GM19467 (cell line): Measurements from ENCODE around the gene PIGM.
"Not testable (repeated sequence)": the region's sequence is repeated elsewhere in the genome, so short reads cannot be mapped to it uniquely, and the experiment has no call there.

Source experiments
- ATAC-seq: cut with Tn5 transposase; IDR thresholded peaks from one replicate; pipeline ENCODE4 v1.9.1; 2021; ENCODE audit warnings: mild to moderate bottlenecking, moderate library complexity; ENCODE audit not compliant: unreplicated experiment

Gene PIGM

DNA sequence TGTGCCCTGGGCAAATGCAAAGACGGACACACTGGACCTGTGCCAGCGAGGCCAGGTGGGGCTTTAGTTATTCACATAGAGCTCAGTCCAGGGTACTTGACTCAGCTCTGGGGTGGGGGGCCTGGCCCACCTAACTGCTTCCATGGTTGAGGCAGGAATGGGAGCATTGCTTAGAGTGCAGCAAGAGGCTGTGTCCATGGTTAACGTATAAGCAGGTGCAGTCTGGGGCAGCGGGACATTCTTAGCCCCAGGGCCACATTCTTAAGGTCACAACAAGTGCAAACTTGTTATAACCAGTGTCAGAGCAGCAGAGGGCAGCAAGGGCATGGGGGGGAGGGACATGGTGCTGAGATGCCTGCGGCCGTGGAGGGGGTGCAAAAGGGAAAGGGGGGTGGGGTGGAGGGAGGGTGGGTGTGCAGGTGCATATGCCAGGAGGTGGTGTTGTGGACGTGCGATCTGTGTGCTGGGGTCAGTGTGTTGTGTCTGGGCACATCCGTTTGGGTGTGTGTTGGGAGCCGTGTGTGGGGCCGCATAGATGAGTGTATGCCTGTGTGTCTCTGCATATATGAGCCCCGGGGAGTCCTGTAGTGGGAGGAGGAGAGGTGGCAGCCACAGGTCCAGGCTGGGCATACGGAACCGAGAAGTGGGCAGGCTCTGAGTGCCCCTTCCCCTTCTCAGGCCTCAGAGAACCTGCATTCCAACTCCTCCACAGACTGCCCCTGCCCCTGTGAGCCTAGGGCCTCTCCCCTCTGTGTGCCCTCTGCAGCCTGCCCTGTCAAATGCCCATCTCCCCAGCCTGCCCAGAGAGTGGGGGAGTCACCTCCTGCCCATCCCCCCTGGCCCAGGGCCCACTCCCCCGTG lies 29.8 kb upstream of the PIGM start:
- ATAC-seq: no peak

DNA sequence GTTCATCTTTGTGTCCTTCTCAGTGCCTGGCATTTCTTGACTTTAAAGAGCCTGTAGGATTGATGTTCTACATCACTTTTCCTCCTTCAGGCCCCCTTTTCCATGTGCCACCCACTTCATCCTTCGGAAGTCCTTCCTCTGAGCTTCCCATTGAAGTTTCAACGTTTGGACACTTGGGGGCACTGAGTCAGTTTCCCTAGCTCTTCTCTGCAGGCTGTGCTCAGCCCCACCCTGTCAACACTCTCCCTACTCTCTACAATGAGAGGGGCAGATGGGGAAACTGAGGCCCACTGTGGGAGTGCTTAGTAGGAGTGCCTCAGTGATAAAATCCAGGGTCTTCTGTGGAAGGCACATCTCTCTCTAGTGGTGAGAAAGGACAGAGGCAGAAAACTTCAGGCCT lies 26.3 kb upstream of the PIGM start:
- no peak for ATAC-seq

DNA sequence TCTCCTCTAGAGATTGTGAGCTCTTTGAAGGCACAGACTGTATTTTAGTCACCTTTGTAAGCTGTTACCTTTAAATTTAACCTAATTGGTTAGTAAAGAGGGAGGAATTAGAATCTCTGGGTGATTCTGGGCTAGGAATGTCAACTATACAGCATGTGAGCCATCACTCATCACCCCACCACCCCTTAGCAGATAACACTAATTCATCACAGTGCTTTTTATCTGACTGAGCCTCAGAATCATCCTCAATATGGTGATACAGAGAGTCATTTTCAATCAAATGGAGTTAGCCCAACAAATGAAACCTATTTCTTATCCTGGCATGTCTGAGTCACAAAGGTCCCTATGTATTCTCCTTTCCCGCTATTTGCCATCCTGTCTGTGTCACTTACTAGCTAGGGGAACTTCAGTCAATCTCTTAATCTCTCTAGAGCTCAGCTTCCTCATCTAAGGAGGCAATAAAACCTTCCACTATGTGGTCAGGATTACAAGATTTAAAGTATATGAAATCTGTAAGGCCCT lies 24.9 kb upstream of the PIGM start:
- ATAC-seq: no peak

DNA sequence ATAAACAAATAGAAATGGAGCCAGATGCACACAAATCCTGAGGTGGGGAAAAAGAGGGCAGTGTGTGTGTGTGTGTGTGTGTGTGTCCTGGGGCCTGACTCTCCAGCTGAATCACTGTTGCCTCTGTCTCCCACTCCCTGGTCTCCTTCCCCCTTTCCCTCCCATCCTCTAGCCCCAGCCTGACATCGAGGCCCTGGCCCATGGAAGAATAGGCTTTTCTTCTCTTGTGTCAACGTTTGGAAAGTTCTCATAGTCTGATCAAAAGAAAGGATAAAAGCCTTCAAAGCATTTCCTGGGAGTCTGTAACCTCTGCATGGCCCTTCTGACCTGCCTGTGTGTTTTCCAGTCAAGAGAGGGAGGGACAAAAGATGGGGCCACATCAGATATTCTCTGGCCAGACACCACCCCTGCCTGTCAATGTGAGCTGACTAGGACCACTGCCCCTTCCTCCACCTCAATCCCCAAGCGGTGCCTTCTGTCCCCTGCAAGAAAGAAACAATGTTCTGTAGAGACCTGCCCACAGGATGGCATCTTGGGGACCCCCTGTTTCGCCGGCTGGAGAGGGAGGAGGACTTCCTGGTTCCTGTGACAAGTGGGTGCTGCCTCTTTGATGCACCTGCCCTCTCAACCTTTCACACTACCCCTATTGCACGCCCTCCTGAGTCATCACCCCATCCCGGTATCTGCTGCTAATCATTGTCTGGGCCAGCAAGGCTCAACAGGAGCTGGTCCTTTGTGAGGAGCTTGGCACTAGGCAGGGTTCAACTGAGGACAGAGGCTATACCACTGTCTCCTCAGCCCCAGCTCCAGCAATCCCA lies 22.0 kb upstream of the PIGM start:
- ATAC-seq: no peak

DNA sequence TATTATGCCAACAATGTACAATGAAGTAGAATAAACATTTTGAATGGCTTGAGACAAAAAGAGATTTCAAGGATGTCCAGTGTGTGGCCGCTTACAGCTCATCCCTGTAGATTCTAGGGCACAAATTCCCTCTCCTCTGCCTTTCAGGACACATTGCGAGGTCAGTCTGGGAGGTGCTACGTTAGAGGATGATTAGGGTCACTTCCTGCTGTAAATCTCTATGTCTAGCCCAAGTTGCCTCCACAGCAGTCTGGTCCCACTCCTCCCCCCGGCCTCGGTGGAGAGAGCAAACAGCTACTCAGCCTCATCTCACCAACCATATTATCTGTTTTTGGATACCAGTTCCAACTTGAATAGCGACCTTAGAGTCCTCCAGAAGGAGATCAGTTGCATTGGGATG lies 21.1 kb upstream of the PIGM start:
- no peak for ATAC-seq

DNA sequence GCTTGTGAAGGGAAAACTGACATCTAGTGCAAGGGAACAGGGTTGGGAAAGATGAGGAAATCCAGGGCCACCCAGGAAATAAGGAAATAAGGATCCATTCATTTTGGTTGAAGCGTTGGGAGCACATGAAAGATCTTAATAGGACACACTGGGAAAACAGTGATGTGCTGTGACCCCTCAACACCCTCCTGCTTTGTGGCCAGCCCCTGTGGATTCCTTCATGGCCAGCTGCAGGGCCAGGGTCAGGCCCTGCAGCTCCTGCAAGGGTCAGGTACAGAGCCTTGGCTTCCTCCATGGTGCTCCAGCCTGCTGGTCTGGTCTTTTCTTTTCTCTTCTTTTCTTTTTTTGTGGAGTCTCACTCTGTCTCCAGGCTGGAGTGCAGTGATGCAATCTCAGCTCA lies 18.8 kb upstream of the PIGM start:
- ATAC-seq: no peak

DNA sequence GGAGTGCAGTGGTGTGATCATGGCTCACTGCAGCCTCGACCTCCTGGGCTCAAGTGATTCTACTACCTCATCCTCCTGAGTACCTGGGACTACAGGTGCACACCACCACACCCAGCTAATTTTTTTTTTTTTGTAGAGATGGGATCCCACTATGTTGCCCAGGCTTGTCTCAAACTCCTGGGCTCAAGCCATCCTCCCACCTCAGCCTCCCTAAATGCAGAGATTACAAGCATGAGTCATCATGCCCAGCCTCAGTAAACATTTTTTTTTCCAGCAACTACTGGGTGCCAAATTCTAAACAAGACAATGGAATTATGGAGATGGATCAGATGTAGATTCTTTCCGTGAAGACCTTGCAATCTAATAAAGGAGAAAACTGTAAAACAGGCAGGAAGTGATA lies 18.4 kb upstream of the PIGM start:
- ATAC-seq: not testable (repeated sequence)

DNA sequence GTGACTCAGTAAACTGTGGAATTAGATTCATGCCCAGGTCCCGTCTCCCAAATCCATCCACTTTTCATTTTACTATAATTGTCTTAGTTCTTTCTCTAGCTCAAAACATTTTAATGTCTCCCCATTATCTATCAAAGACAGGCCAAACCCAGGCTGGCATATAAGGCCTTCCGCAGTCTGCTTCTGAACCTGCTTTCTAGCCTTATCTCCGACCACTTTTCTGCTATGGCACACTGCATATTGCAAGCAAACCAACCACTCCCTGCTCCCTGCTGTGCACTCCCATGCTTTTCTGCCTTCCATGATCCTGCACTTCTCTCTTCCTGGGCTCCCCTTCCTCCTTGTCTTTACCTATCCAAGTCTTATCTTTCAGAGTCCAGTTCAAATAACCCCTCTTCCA lies 17.3 kb upstream of the PIGM start:
- ATAC-seq: no peak

DNA sequence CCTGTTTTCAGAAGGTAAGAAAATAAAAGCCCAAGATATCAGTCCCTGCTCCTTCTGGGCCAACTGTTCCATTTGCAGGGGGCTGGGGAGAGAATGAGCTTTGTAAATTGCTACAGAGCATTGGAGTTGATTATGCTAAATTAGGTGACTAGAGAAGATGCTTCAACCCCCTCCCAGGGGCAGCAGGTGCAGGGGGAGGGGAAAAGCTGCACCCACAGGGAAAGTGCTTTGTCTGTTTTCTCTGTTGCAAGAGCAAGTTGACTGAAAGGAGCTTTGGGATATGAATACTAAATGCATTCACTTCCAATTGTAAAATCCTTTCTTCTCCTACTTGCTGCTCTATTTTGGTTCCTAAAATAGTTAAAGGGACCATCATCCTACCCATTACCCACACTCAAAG lies 16.5 kb upstream of the PIGM start:
- ATAC-seq: no peak

DNA sequence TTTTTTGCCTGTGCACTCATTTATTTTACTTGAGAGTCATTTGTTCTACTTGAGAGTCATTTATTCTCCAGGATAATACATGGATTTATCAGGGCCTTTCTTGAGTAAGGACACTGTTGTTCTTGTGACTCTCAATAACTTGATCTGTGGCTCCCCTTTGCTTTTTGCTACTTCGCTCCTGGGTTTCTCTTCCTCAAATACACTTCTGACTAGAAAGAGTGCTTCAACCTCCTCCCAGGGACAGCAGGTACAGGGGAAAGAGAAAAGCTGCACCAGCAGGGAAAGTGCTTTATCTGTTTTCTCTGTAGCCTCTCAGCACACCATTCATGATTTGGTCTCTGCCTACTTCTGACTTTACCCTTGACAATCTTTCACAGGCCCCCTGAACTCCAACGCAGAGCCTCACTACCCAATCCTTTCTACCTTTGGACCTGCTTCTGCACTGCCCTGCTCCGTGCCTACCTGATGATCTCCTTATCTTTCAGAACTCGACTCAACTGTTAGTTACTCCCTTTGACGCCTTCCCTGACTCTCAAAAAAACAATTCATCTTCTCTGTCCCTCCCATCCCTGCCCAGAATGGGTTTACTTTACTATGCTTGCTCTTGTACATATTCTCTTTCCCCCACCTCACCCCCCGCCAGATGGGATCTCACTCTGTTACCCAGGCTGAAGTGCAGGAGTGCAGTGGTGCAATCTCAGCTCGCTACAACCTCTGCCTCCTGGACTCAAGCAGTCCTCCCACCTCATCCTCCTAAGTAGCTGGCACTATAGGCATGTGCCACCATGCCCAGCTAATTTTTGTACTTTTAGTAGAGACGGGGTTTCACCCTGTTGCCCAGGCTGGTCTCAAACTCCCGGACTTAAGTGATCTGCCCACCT lies 15.6 kb upstream of the PIGM start:
- ATAC-seq: no peak

DNA sequence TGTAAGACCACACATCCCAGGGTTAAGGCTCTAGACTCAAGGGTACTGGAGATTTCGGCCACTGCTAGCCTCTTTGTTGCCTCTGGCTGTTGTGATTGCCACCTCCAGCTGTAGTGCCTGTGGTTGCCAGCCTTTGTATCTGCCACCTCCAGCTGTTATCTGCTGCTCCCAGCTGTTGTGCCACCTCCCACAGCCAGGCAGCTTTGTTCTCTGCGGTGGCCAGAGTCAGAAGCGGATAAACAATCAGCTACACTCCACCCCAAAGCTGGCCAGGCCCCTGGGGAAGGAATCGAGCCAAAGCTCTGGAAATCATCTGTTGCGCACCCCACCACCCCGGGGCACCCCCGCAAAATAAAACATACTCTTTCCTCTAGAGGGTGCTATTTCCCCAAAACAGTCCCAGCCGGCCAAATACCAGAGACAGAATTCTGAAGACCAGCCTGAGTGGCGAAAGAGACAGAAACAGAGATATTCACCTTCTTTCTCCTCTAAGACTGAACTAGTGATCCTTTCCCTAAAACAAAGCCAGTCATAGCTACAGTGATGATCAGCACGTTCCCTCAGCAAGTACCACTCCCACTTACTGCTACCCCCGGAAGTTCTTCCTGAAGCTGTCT lies 14.8 kb upstream of the PIGM start:
- no peak for ATAC-seq

DNA sequence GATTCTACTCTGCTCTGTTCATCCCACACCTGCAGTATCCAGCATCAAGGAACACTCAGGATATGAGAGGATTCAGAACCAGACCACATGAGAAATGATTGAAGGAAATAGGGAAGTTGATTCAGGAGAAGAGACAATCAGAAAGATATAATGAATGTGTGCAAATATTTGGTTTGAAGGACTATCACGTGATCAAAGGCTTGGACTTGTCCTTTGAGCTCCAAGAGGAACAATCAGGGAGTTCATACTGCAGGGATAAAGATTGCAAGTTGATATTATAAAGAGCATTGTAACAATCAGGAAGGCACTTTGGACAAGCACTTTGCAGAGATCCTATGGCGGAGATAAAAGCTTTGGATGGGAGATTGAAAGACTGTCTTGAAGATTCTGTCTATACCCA lies 13.9 kb upstream of the PIGM start:
- no peak for ATAC-seq

DNA sequence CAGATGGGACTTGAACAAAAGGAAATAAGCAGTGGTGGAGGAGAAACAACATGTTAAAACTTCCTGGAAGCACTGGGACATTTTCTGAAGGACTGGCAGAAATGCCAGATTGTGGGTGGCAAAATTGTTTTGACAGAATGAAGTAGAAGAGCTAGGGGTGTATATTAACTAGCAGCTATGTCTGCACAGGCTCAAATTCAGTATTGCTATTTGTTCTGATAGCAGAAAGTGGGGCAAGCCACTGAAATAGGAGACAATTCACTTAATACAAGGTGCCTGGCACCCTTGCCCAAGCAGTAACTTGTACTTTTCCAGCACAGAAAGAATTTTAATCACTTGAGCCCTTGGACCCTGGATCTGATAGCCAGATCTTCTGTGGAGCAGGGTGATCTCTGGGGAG lies 11.8 kb upstream of the PIGM start:
- ATAC-seq: no peak

DNA sequence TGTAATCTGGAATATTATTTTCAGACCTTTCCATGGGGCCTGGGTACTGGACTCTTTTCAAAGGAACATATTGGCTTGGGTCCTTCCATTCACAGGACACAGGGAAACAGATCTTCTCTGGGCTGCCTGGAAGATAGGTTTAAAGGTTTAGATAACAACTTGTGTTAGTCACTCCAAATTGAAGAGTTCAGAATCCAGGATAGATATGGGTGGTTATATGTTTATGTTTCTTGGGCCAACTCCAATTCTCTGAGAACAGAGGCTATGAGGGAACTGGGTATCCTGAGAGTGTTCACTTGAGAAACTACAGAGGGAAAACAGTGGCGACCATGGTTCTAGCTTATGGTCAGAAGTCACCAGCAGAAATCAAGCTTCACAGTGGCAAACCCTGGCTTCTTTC lies 8.7 kb upstream of the PIGM start:
- ATAC-seq: no peak

DNA sequence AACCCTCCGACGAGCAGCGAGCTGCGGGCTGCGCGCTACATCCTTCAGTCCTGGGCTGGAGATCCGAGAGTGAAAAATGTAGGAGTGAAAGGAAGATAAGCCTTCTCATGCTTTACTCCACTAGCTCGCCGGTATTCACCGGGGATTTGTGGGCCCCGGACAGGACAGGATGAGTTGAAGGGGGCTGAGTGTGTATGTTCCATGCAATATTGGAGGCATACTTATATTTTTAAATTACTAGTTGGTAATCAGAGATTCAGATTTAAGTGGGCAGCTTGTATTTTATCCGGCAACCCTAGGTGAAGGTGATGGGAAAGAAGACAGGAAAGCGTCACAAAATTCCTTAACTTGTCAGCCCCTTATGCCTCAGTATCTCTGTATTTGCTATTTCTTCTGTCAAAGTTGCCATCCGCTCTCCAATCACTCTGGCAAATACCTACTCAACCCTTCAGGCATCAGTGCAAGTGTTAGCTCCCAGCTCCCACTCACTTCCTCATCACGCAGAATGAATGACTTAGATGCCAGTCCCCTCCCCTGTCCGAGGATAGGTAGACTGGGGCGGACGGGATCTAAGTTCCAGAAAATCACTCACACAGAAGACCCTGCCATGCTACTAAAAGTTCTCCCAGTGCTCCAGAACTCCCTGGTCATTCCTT lies 503 bp upstream of the PIGM start:
- ATAC-seq: no peak

DNA sequence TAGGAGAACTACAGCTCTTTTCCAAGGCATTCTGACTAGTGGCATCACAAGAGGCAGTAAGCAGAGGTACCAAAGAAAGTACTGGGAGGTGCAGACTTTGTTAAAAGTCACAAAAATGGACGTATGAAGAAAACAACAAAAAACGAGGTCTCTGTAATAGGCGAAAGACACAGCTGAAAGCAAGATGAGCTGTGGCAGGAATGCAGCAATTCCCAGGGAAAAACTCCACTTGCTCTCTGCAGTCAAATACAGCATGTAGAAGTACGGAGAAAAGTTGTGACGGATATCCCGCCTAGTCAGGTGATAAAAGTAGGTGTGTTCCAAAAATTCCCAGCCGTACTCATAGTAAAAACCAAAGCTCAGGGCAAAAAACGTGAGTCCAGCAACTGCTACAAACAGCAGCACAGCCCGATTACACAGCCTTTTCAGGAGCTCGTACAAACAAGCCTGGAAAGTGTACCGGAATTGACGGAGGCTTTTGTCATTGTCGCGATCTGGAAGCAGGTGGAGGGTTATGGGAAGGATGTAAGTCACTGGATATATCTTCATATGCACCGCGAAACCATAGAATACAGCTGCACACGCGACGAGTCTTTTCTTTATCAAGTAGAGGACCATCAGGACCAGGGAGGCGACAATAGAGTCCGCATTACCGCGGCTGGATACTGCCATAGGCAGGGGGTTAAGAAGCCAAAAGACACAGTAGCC lies 979 bp downstream of the PIGM start:
- ATAC-seq: no peak

DNA sequence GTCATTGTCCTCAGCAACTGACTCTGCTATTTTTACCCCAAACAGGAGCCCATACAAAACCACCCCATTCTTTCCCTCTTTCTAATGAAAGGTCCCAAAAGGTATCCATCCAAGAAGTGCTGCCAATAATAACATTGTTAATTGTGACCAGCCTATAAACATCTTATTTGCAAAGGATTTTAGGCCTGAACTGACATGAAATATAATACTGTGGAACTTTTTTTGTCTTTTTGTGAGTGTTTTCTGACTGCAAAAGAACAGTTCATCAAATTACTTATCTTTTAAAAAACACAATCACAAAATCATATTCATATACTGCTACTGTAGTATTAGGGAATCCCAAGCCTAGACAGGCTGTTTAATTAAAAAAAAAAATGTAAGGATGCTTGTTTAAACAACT lies 3.4 kb downstream of the PIGM start:
- no peak for ATAC-seq

DNA sequence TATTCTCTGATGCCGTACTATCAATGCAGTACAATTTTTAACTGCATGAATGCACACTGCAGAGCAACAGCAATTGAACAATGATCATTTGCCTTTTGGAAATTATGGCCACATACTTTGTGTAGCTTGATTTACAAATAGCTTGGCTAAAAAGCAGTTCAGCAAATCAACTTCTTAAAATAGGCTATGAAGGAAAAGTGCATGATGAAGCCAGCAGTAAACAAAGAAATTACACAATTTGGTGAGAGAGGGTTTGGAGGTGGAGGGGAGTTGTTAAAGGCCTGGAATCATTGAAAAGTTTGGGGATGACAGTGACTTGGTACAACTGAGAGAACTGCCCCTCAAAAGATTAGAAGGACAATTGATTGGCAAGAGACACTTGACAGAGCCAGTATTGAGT lies 6.5 kb downstream of the PIGM start:
- no peak for ATAC-seq

DNA sequence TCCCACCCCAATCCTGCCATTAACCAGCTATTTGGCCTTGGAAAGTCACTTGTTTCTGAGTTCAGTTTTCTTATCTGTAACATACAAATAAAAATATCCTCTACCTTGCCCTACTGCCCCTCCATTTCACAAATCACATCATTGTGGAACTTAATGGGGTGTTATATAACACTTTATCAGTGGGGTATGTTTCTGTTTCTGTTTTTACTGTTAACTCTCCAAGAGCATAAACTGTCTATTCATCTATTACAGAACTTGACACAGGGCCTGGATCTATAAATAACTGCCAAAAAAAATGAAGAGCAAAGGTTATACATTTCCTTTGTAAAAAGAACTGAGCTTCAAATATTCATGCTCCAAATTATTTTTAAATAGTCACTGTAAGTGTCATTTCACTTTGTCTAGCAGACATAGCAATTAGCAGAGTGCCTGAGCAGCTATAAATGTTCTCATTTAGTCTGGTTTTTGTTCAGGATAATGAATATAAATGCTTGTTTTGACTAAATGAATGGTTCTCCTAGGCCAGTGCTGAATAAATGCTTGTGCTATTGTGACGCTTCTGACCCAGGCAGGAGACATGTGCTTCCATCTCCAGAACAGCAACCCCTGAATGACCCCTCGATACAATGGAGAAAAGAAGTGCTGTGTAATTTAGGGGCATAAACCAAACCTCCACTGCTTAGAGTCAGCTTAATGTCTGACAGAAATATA lies 7.4 kb downstream of the PIGM start:
- ATAC-seq: no peak
